Endothelial cell (in vitro differentiated cells): ENCODE data around the gene LIG3. TPM values are rescaled to one million over a fixed set of nuclear protein-coding genes. Genes with fewer than 3 reads are reported as not detected.

Experiments
- DNase-seq: peaks from one replicate; pipeline ENCODE4 v3.0.0; 2021; ENCODE audit warnings: low spot score
- H3K27ac Mint-ChIP-seq: one replicate; pipeline ENCODE4 v1.8.0; 2021; ENCODE audit warnings: mixed read lengths, inconsistent platforms; ENCODE audit not compliant: unreplicated experiment
- H3K27me3 Mint-ChIP-seq: one replicate; pipeline ENCODE4 v1.8.0; 2021; ENCODE audit warnings: mild to moderate bottlenecking, moderate library complexity, mixed read lengths, inconsistent platforms; ENCODE audit not compliant: unreplicated experiment
- H3K36me3 Mint-ChIP-seq: one replicate; pipeline ENCODE4 v1.8.0; 2021; ENCODE audit warnings: mild to moderate bottlenecking, low read depth, mixed read lengths, inconsistent platforms; ENCODE audit not compliant: unreplicated experiment
- H3K4me1 Mint-ChIP-seq: one replicate; pipeline ENCODE4 v1.8.0; 2021; ENCODE audit warnings: mild to moderate bottlenecking, mixed read lengths, inconsistent platforms; ENCODE audit not compliant: unreplicated experiment
- H3K4me3 Mint-ChIP-seq: one replicate; pipeline ENCODE4 v1.8.0; 2021; ENCODE audit warnings: mild to moderate bottlenecking, mixed read lengths, inconsistent platforms; ENCODE audit not compliant: unreplicated experiment
- H3K9me3 Mint-ChIP-seq: one replicate; pipeline ENCODE4 v1.8.0; 2021; ENCODE audit warnings: mixed read lengths, inconsistent platforms; ENCODE audit not compliant: unreplicated experiment
- CTCF ChIP-seq: fragments of 200-600 bp; sonication (generic); IDR thresholded peaks from one replicate; pipeline ENCODE4 v1.5.0; 2021; ENCODE audit warnings: antibody characterized with exemption; ENCODE audit not compliant: unreplicated experiment
- total RNA-seq: library from RNA; stranded (reverse); fragmentation: NEBNext Ultra II Directional; extraction: Animal tissue kit (Norgen Biotek cat#: 25700); gene quantifications from one replicate; pipeline ENCODE4 v1.2.1, GENCODE V29; 2021; ENCODE audit not compliant: unreplicated experiment

The LIG3 gene
- total RNA-seq, 1 donor from 2014 or later = 42.1 TPM

- H3K4me1 Mint-ChIP-seq = peaks cover 19% of the 10 kb centered on the region
- no peaks in the 10 kb centered on the region for H3K36me3 Mint-ChIP-seq
- H3K9me3 Mint-ChIP-seq = no peaks in the 10 kb centered on the region
- no peak for TF ChIP-seq CTCF
- peak overlapping the region; percentile 74 for H3K27ac Mint-ChIP-seq
- no peak for DNase-seq
- peaks cover under 1% of the 10 kb centered on the region for H3K27me3 Mint-ChIP-seq
- H3K4me3 Mint-ChIP-seq = no peak overlapping the region
Measured at GRCh38 chr17:35051579-35052240, 71.4 kb downstream of the LIG3 start.

GRCh38 chr17:35052241-35052610, 71.9 kb downstream of the LIG3 start:
- no peaks in the 10 kb centered on the region for H3K27me3 Mint-ChIP-seq
- no peak overlapping the region for H3K4me3 Mint-ChIP-seq
- no peak overlapping the region for H3K27ac Mint-ChIP-seq
- DNase-seq = no peak
- TF ChIP-seq CTCF = no peak
- no peaks in the 10 kb centered on the region for H3K9me3 Mint-ChIP-seq
- no peaks in the 10 kb centered on the region for H3K36me3 Mint-ChIP-seq
- H3K4me1 Mint-ChIP-seq = peaks cover 19% of the 10 kb centered on the region

GRCh38 chr17:35052780-35053179, 72.5 kb downstream of the LIG3 start:
- Mint-ChIP-seq H3K4me1 (peaks cover 19% of the 10 kb centered on the region), H3K4me3 (no peak overlapping the region), H3K36me3 (no peaks in the 10 kb centered on the region), H3K9me3 (no peaks in the 10 kb centered on the region), H3K27ac (no peak overlapping the region), H3K27me3 (no peaks in the 10 kb centered on the region)
- no peak for DNase-seq
- no peak for TF ChIP-seq CTCF

- Mint-ChIP-seq H3K9me3 (no peaks in the 10 kb centered on the region), H3K4me1 (peaks cover 19% of the 10 kb centered on the region), H3K27ac (no peak overlapping the region), H3K4me3 (no peak overlapping the region), H3K36me3 (no peaks in the 10 kb centered on the region), H3K27me3 (no peaks in the 10 kb centered on the region)
- DNase-seq = no peak
- no peak for TF ChIP-seq CTCF
Measured at GRCh38 chr17:35053204-35053603, 72.9 kb downstream of the LIG3 start.

- DNase-seq = no peak
- Mint-ChIP-seq H3K4me3 (no peak overlapping the region), H3K9me3 (no peaks in the 10 kb centered on the region), H3K27ac (no peak overlapping the region), H3K27me3 (peaks cover 1% of the 10 kb centered on the region), H3K4me1 (peaks cover 19% of the 10 kb centered on the region), H3K36me3 (no peaks in the 10 kb centered on the region)
- TF ChIP-seq CTCF = no peak
Measured at GRCh38 chr17:35056013-35056412, 75.7 kb downstream of the LIG3 start.
